ENCODE data around the gene CDK5.

The CDK5 gene

DNA sequence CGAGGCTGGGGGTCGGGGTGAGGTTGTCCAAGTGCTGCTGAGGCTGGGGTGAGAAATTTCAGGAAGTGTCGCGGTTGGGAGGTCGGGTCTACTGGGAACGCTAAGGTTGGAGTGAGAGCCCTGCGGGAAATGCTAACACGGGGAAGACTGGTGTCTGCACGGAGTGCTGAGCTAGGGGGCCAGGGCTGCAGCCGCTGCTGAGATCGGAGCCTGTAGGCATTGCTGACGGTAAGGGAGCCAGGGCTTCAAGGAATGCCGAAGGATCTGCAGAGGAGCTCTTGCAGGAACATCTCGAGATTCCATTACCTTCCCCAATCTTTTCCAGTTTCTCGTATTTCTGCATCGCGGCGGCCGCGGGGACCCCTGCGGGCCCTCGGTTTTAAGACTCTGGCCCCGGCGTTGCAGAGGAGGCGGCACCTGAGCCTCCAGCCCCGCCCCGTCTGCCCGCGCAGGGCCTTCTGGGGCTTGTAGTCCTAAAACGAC, at the start of gene CDK5:
Gene CDK5, minus strand, starts transcription at position 392 of the 483 bp plus-strand sequence. Its CDS starts 49 bp downstream, at position 343.
- no peak for DNase-seq (ENCODE audit: low read depth in 1 of 2, low spot score in 1 of 2)

DNA sequence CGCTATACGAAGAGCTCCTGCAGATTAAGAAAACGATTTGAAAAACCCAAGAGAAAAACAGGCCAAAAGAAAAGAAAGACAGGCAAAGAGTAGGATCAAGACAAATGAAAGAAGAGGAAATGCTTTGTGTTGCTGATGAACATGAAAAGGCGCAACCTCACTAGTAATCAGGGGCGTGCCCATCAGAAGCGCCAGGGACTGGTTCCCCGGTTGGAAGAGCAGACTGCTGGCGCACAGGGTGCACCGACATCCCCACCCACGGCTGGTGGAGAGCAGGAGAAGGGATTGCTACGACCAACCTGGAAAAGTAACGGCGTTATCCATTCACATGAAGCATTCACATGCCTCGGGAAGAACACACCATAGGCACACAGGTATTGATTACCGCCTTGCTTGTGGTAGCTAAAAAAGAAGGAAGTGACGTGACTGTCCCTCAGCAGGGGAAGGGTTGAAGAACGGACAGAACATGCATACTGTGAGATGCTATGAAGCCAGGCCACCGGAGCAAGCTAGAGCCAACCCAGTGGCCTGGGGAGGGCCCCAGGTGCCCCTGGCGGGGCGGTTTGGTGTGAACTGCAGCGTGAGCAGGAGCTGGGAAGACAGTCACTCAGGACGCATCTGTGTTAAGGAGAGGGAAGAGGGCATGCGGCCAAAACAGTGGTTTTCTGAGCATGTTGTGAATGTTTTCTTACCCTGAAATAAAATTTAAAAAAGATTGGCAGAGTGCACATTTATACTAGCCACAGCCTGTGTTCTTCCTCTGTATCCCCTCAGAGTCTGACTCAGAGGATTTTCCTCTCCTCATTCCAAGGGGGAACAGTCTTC, 46.9 kb upstream of the CDK5 start:
- DNase-seq (ENCODE audit: low read depth in 1 of 2, low spot score in 1 of 2), result no peak

DNA sequence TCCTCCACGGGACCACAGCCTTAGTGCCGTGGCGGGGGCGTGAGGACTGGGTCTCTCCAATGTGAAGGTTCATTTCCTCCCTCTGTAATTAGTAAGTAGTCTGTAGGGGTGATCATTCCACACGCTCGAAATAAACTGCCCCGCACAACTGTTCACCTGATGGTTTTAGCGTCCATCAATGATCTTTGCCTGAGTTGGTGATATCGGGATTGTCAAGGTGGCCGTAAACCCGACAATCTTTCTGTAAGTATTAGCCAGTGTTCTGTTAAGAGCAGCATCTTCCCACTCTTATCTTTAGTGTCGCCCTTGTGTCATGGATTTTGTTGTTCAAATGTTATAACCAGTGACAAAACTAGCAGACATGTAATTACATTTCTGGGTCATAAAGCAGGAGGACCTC, 46.3 kb upstream of the CDK5 start:
- no peak for DNase-seq (ENCODE audit: low read depth in 1 of 2, low spot score in 1 of 2)

DNA sequence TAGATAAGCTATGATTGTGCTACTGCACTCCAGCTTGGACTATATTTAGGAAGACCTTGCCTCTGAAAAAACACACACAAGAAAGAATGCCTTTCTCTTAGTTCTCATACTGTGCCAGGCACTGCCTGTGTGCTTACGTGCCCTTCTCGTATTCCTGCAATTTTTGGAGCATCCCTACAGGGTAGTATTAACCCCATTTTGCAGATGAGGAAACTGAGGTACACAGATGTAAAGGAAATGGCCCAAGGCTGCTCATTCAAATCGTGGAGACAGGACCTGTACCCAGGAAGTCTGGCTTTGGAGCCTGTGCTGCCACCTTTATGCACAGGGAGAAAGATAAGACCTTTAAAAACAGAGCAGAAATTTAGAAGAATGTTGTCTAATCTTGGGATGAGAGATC, 45.3 kb upstream of the CDK5 start:
- no peak for DNase-seq (ENCODE audit: low read depth in 1 of 2, low spot score in 1 of 2)

DNA sequence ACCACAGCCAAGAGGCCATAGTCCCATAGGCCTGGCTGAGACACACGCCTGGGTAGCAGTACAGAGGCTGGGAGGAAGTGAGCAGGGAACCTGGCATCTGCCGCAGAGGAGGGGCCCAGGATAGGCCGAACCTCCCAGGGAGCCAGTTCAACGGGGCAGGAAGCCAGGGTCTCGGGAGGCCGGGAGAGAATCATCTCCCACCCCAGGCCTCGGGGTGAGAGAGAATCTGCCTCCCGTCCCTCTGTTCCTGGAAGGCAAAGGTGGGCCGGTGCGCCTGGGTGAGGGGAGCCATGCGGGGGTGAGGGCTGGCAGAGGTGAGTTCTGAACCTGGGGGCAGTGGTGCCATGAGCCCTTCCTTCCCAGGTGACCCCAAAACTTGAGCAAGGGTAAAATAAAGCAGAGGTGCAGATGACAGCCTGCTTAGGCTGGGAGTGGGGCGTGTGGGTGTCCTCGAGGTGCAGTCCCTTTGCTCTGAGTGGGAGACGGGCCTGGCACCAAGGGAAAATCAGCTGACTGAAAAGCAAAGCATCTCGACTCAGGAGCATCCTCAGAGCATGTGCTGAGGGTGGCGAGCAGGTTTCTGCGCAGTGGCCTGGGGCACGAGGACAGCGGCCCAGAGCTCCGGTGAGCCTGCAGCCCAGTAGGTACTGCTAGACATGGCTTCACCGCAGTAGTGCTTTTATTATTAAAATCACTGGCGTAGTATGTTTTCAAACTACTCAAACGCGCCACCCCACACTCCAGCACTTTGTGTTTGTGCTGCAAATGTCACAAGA, 44.1 kb upstream of the CDK5 start:
- no peak for DNase-seq (ENCODE audit: low read depth in 1 of 2, low spot score in 1 of 2)

- DNase-seq (ENCODE audit: low read depth in 1 of 2, low spot score in 1 of 2), result no peak
Observed at GRCh38 chr7:151100921-151101320, 43.2 kb upstream of the CDK5 start.

DNA sequence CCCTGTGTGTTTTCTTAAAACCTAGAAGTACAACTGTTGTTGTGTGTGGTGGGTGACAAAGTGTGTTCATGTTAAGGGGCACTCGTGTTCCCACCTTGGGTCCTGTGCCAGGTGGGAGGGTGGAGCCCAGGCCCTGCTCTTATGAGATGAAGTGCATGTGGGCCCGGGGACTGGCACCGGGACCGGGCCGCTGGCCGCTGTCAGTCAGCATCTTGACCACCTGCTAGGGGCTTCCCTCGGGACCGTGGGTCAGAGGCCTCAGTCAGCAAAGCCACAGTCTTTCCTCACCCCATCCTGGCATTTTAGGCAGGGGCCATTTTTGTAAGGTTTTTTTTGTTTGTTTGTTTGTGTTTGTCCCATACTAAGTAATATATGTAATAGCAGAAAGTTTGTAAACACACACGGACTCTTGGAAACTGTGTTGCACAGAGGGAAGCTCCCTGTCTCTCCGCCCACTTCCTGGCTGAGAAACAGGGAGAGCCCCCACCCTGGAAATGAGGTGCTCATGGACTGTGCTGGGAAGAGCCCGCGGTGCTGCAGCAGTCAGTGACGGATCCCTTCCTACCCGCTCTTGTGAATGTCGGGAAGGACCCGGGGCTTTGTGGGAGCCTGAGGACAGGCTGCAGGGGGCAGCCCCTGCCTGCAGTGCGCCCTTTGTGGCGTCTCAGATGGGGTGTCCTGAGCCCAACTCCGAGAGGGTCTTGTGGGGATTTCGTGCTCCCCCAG, 42.0 kb upstream of the CDK5 start:
- DNase-seq (ENCODE audit: low read depth in 1 of 2, low spot score in 1 of 2), result no peak

DNA sequence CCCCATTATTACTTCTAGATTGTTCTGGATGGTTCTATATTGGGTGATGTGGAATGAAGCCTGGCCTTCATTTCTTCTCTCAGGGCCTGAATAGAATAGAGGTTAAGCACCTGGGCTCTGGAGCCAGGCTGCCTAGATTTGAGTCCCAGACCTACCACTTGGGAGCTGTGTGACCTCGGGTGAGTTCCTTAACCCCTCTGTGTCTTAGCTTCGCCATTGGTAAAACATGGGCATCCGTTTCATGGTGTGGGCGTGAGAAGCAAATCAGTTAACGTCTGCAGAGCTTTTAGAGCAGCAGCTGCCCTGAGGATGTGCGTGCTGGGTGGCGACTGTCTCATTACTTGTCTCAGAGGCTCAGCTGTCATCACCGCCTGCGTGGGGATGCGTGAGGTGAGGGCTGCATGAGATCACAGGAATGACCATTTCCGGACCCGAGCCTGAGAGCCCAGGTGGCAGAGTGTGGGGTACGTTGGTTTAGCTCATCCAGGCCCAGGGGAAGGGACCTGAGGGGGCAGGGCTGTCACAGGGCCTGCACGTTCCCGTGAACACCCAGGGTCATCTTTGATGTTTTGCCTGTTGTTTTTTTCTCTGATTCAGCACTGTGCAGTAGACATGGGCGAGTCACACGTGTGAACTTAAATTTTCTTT, 38.3 kb upstream of the CDK5 start:
- DNase-seq (ENCODE audit: low read depth in 1 of 2, low spot score in 1 of 2), result no peak

GRCh38 chr7:151095123-151095797, 37.6 kb upstream of the CDK5 start:
- no peak for DNase-seq (ENCODE audit: low read depth in 1 of 2, low spot score in 1 of 2)

DNA sequence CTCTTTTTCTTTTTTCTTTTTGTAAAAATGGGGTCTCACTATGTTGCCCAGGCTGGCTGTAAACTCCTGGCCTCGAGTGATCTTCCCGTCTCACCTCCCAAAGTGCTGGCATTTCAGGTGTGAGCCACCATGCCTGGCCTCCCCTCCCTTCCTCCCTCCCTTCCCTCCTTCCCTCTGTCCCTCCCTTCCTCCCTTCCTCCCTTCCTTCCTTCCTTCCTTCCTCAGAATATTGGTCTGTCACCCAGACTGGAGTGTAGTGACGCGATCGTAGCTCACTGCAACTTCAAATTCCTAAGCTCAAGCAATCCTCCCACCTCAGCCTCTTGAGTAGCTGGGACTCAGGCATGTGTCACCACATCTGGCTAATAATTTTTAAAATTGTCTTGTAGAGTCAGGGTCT, 37.0 kb upstream of the CDK5 start:
- no peak for DNase-seq (ENCODE audit: low read depth in 1 of 2, low spot score in 1 of 2)

- no peak for DNase-seq (ENCODE audit: low read depth in 1 of 2, low spot score in 1 of 2)
Observed at GRCh38 chr7:151093748-151094147, 36.1 kb upstream of the CDK5 start.

DNA sequence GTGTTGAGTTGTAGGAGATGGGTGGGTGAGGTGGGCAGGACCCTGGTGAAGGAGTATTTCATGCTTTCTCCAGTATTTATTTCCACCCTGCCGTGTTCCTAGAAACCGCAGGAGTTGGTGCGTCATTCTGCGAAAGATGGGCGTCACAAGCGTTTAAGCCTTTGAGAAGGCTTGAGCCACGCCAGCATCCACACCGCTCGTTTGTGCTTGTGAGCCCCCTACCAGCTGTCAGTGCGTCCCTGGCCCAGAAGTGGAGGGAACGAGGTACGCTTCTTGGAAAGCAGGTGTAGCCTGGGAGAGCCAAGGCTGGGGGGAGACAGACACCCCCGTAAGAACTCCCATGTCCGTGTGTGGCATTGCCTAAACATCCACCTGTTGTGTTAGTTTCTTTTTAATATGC, 34.3 kb upstream of the CDK5 start:
- no peak for DNase-seq (ENCODE audit: low read depth in 1 of 2, low spot score in 1 of 2)

DNA sequence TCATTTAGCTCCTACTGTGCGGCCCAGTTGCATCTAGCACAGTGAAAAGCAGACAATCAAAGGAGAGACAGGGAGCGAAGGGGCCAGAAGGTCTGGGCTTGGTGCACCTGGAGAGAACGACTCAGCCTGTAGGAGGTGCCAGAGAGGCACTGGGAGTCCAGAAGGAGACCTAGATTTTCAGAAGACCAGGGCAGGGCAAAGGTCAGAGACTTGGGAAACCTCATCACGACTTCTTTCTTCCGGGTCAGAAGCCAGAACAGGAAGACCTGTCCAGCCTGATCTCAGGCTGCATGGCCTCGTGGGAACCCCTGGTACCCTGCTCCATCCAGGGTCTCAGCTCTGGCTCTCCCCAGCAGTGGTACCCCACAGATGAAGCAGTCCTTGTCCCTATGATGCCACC, 33.7 kb upstream of the CDK5 start:
- no peak for DNase-seq (ENCODE audit: low read depth in 1 of 2, low spot score in 1 of 2)

DNA sequence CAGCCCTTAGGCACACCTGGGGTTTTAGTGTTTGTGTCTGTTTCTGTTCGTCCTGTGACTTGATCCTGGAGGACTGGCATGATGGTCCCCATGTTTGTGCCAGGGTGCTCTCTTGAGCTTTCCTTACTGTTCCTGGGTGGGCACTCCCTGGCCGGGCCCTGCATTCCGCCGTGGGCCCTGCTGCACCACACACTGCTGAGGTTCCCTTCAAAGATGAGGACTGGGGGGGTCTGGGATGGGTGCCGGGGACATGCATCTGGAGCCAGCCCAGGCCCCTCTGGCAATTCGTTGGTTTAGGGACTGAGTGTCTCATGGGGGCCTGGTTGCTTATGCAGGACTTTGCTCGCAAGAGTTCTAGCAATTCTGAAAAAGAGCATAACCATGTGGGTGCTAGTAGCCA, 33.3 kb upstream of the CDK5 start:
- DNase-seq (ENCODE audit: low read depth in 1 of 2, low spot score in 1 of 2), result no peak

- DNase-seq (ENCODE audit: low read depth in 1 of 2, low spot score in 1 of 2), result no peak
Observed at GRCh38 chr7:151089893-151090730, 32.4 kb upstream of the CDK5 start.

DNA sequence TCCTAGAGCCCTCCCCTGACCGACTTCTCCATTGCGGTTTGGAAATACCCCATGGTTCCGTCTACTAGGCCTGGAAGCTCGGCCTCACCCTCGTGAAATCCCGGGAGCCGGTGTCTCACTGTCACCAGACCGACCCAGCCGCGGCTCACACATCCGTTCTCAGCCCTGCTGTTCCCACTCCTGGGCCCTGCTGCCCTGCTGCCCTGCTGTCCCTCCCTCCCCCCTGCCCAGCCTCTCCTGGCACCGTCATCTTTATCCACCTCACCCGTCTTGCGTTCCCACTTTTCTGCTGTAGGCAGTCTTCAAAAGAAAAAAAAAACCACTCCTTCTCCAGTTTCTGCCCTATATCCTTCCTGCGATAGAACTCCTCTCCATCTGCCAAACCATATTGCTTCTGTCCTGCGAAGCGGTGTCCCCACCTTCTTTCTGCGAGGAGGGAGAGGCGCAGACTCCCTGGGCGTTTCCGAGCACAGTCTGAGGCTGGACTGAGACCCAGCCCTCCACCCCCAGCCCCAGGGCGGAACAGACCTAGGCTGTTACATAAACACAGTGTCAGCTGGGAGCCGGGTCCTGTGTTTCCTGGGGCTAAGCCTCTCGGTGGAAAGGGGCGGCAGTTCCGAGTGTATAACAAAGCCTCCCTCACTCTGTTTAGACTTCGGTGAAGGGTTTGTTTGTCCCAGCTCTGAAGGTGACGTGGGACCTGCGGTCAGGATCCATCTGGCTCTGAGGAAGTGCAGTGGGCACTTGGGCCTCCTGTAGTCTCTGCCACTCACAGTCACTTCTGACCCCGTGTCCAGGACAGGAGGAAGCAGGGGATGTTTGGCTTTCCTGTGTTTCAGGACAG, 31.4 kb upstream of the CDK5 start:
- DNase-seq (ENCODE audit: low read depth in 1 of 2, low spot score in 1 of 2), result no peak

- no peak for DNase-seq (ENCODE audit: low read depth in 1 of 2, low spot score in 1 of 2)
Observed at GRCh38 chr7:151088019-151088855, 30.5 kb upstream of the CDK5 start.
